T-cell (primary cell): ENCODE results near the gene TNS4. TPM values are rescaled to one million over a fixed set of nuclear protein-coding genes. Genes with fewer than 3 reads are reported as not detected.

Experiments
- ATAC-seq, 4 experiments: fragments of 200-7000 bp in 3 of 4; fragments of 150-1000 bp in 1 of 4; cut with Tn5 transposase; replicated peaks in 1 of 4; 1 replicate in 3 of 4; 2 replicates in 1 of 4; pipeline ENCODE4 v1.10.0; 2021; ENCODE audit warnings: moderate library complexity in 3 of 4, mild to moderate bottlenecking in 2 of 4, moderate number of reproducible peaks in 1 of 4
- CTCF ChIA-PET, 2 donors: fragments of 300-600 bp; sonication (Branson Sonifier 250); formaldehyde crosslinking; loops; one replicate each; lab custom pipeline; 2022; ENCODE audit warnings: antibody characterized with exemption in 2 of 2; lab: Charles Lee
- POLR2A ChIA-PET, 2 donors: fragments of 300-600 bp; sonication (Branson Sonifier 250); formaldehyde crosslinking; loops; one replicate each; lab custom pipeline; 2022; ENCODE audit warnings: antibody characterized with exemption in 2 of 2; lab: Charles Lee
- DNase-seq, 35 experiments: peaks; one replicate each; pipeline versions ENCODE4 v3.0.0 to v3.0.0-alpha.2; 2013 to 2023
- H3K27ac ChIP-seq: one replicate; pipeline ENCODE4 v1.5.1; 2013; ENCODE audit warnings: low read length
- H3K27me3 ChIP-seq, 2 experiments: replicated peaks in 1 of 2; 1 replicate in 1 of 2; 2 replicates in 1 of 2; pipeline versions ENCODE4 v1.6.1 to v1.7.0; 2013; ENCODE audit warnings: low read length in 1 of 2, mixed read lengths in 1 of 2; ENCODE audit not compliant: control insufficient read depth in 2 of 2, insufficient read depth in 2 of 2; ENCODE audit errors: extremely low read depth in 1 of 2
- H3K36me3 ChIP-seq, 2 donors: 1 replicate in 1 of 2; 2 replicates in 1 of 2; pipeline versions ENCODE4 v1.6.1 to v1.7.0; 2013; ENCODE audit warnings: low read length in 1 of 2; ENCODE audit not compliant: control insufficient read depth in 2 of 2, insufficient read depth in 1 of 2; ENCODE audit errors: extremely low read depth in 1 of 2
- H3K4me1 ChIP-seq, 2 experiments: 1 replicate in 1 of 2; 2 replicates in 1 of 2; pipeline versions ENCODE4 v1.6.1 to v1.7.0; 2013; ENCODE audit warnings: low read length in 2 of 2, mixed read lengths in 1 of 2; ENCODE audit not compliant: insufficient read depth in 2 of 2, control insufficient read depth in 1 of 2; ENCODE audit errors: extremely low read depth in 1 of 2
- H3K4me3 ChIP-seq, 2 donors: 1 replicate in 1 of 2; 2 replicates in 1 of 2; pipeline versions ENCODE4 v1.5.1 to v1.7.0; 2013; ENCODE audit warnings: mild to moderate bottlenecking in 2 of 2, low read length in 1 of 2, moderate library complexity in 1 of 2; ENCODE audit not compliant: control insufficient read depth in 1 of 2; ENCODE audit errors: extremely low read depth in 1 of 2
- H3K9me3 ChIP-seq: 2 replicates; pipeline ENCODE4 v1.7.0; 2013
- H3K27ac Mint-ChIP-seq, 2 donors: one replicate each; pipeline ENCODE4 v1.8.0; 2020 to 2021; ENCODE audit warnings: mild to moderate bottlenecking in 2 of 2, mixed read lengths in 2 of 2
- H3K27me3 Mint-ChIP-seq, 2 donors: one replicate each; pipeline ENCODE4 v1.8.0; 2021 to 2022; ENCODE audit warnings: mixed read lengths in 2 of 2
- H3K36me3 Mint-ChIP-seq: one replicate; pipeline ENCODE4 v1.8.0; 2021; ENCODE audit warnings: mixed read lengths
- H3K4me1 Mint-ChIP-seq, 3 donors: one replicate each; pipeline ENCODE4 v1.8.0; 2020 to 2022; ENCODE audit warnings: mixed read lengths in 3 of 3, mild to moderate bottlenecking in 1 of 3
- H3K4me3 Mint-ChIP-seq, 3 donors: one replicate each; pipeline ENCODE4 v1.8.0; 2020 to 2022; ENCODE audit warnings: mild to moderate bottlenecking in 3 of 3, mixed read lengths in 3 of 3, moderate library complexity in 3 of 3
- H3K9me3 Mint-ChIP-seq, 3 donors: one replicate each; pipeline ENCODE4 v1.8.0; 2020 to 2022; ENCODE audit warnings: mixed read lengths in 3 of 3
- WGBS: methylation state at CpG from one replicate; pipeline ENCODE4 v1.1.5; 2013; ENCODE audit warnings: missing lambda C conversion rate; ENCODE audit not compliant: insufficient coverage; 5-methylcytosine and 5-hydroxymethylcytosine counted together
- total RNA-seq, 35 experiments: library from RNA in 6 of 35; stranded (reverse) in 6 of 35; fragments of 120-200 nt in 1 of 35; gene quantifications; one replicate each; pipeline versions ENCODE4 v1.2.1 to v1.2.4 and lab custom pipeline; 2013 to 2026

TNS4 gene
- total RNA-seq, 5 donors from 2014 or later (not counting 1 experiment from before 2014, with no cell fraction given): 0.55 to 3.7 (median 0.66) TPM

GRCh38 chr17:40431231-40431602, 70.2 kb downstream of the TNS4 start:
- H3K4me1 ChIP-seq: peaks cover 13 to 17% of the 10 kb centered on the region in 2 experiments
- peaks cover 19 to 26% (median 22%) of the 10 kb centered on the region in 3 donors for H3K4me1 Mint-ChIP-seq
- DNase-seq (no peak), ATAC-seq (no peak)
- H3K9me3 ChIP-seq: no peaks in the 10 kb centered on the region
- no peaks in the 10 kb centered on the region for H3K36me3 Mint-ChIP-seq
- no peak overlapping the region for H3K27ac ChIP-seq
- H3K27me3 ChIP-seq: peaks cover 0 to 3% of the 10 kb centered on the region in 2 experiments
- POLR2A ChIA-PET: interaction anchor here in 1 of 2 donors (0.6 kb wide), 1 partner anchor 206 kb away, joined by 4 read pairs; no protein-coding TSS in a partner anchor
- H3K4me3 Mint-ChIP-seq: no peak overlapping the region
- H3K36me3 ChIP-seq: no peaks in the 10 kb centered on the region
- CTCF ChIA-PET: interaction anchor here in 1 of 2 donors (1.2 kb wide), 1 partner anchor 13 kb away, joined by 3 read pairs; the partner anchor contains the start of gene TOP2A
- H3K27me3 Mint-ChIP-seq: no peaks in the 10 kb centered on the region
- H3K4me3 ChIP-seq: no peak overlapping the region
- no peak overlapping the region for H3K27ac Mint-ChIP-seq
- WGBS: 50% methylated on average over 1 of the region's 3 CpGs
- H3K9me3 Mint-ChIP-seq: no peaks in the 10 kb centered on the region

GRCh38 chr17:40430272-40431230, 70.9 kb downstream of the TNS4 start:
- CTCF ChIA-PET: interaction anchor here in 1 of 2 donors (1.2 kb wide), 1 partner anchor 13 kb away, joined by 3 read pairs; the partner anchor contains the start of gene TOP2A
- H3K27me3 Mint-ChIP-seq: no peaks in the 10 kb centered on the region
- H3K27ac Mint-ChIP-seq: peak overlapping the region in 1 of 2 donors; percentile 23
- H3K4me1 ChIP-seq: peaks cover 19 to 24% of the 10 kb centered on the region in 2 experiments
- H3K27ac ChIP-seq: no peak overlapping the region
- ATAC-seq: no peak
- H3K4me3 ChIP-seq: no peak overlapping the region
- no peaks in the 10 kb centered on the region for H3K36me3 Mint-ChIP-seq
- peaks cover 26 to 32% (median 28%) of the 10 kb centered on the region in 3 donors for H3K4me1 Mint-ChIP-seq
- no peaks in the 10 kb centered on the region for H3K36me3 ChIP-seq
- WGBS: 88% methylated on average over 8 of the region's 10 CpGs
- peaks cover 0 to 3% of the 10 kb centered on the region in 2 experiments for H3K27me3 ChIP-seq
- no peak for DNase-seq
- H3K9me3 Mint-ChIP-seq: no peaks in the 10 kb centered on the region
- no peaks in the 10 kb centered on the region for H3K9me3 ChIP-seq
- POLR2A ChIA-PET: interaction anchor here in 1 of 2 donors (0.5 to 0.7 kb wide), 3 partner anchors 37 to 207 kb away, joined by 4 to 6 read pairs (median 5); no protein-coding TSS in a partner anchor
- no peak overlapping the region for H3K4me3 Mint-ChIP-seq

- H3K4me1 ChIP-seq: peaks cover 22 to 32% of the 10 kb centered on the region in 2 experiments
- H3K36me3 ChIP-seq: no peaks in the 10 kb centered on the region
- ChIA-PET POLR2A (interaction anchor here (0.6 to 0.7 kb wide), 2 partner anchors 26 to 103 kb away, joined by 3 read pairs; no protein-coding TSS in a partner anchor), CTCF (interaction anchor here in 1 of 2 donors (0.9 to 1.1 kb wide), 5 partner anchors 9 to 107 kb away, joined by 3 to 5 read pairs (median 4); partner anchors contain the start of gene TOP2A)
- no peaks in the 10 kb centered on the region for H3K27me3 Mint-ChIP-seq
- no peak overlapping the region for H3K27ac ChIP-seq
- DNase-seq (peak in 1 of 35 experiments; percentile 52), ATAC-seq (peak; percentile 90 to 98 (median 96))
- H3K4me3 ChIP-seq: no peak overlapping the region
- H3K9me3 ChIP-seq: no peaks in the 10 kb centered on the region
- H3K9me3 Mint-ChIP-seq: no peaks in the 10 kb centered on the region
- H3K27me3 ChIP-seq: peaks cover 0 to 3% of the 10 kb centered on the region in 2 experiments
- H3K4me3 Mint-ChIP-seq: peak overlapping the region in 1 of 3 donors; percentile 25
- H3K4me1 Mint-ChIP-seq: peaks cover 28 to 35% (median 28%) of the 10 kb centered on the region in 3 donors
- H3K36me3 Mint-ChIP-seq: no peaks in the 10 kb centered on the region
- H3K27ac Mint-ChIP-seq: peak overlapping the region; percentile 66 to 69
Observed at GRCh38 chr17:40427002-40427491, 74.4 kb downstream of the TNS4 start.

Other genes with a start within 250 kb of the TNS4 start
- gene CDC6, start 213.7 kb downstream of the TNS4 start, total RNA-seq: 1 to 10 TPM; 1.3 to 3.2 (median 2.1) TPM
- gene RARA, start 192.4 kb downstream of the TNS4 start, total RNA-seq: 10 to 100 TPM; 46.8 to 90.7 (median 69.1) TPM
- gene GJD3, start 136.9 kb downstream of the TNS4 start, total RNA-seq: not detected
- gene TOP2A, start 83.7 kb downstream of the TNS4 start, total RNA-seq: 1 to 10 TPM; 2.3 to 4.2 (median 2.7) TPM
- 10 to 100 TPM in 3 of 5 donors, 1 to 10 TPM in 2; 4.0 to 12.3 (median 11.3) TPM for gene IGFBP4, start 58.2 kb downstream of the TNS4 start, total RNA-seq
- 100 to 1,000 TPM; 173 to 438 (median 340) TPM for gene CCR7, start 63.8 kb upstream of the TNS4 start, total RNA-seq
- gene SMARCE1, start 146.2 kb upstream of the TNS4 start, total RNA-seq: 10 to 100 TPM; 72.6 to 80.8 (median 75.8) TPM
- gene KRT222, start 163.6 kb upstream of the TNS4 start, total RNA-seq: not detected
- not detected for gene KRT24, start 202.1 kb upstream of the TNS4 start, total RNA-seq